ENCODE results near the gene CDC42EP5. TPM values are rescaled to one million over a fixed set of nuclear protein-coding genes. Genes with fewer than 3 reads are reported as not detected.
"Not testable (repeated sequence)": the region's sequence is repeated elsewhere in the genome, so short reads cannot be mapped to it uniquely, and the experiment has no call there.

CDC42EP5 gene
- 10 to 100 TPM; 26.9 to 79.1 (median 37.6) TPM for polyA plus RNA-seq (ENCODE audit: insufficient read length in 4 of 4)

- peak in 2 of 4 donors; percentile 73 to 75 for DNase-seq (ENCODE audit: low read depth in 4 of 4, low spot score in 2 of 4)
Measured at GRCh38 chr19:54473071-54473891, at the start of gene CDC42EP5. Gene CDC42EP5 (minus strand): TSS chr19:54473296. CDS start chr19:54465547, 7,749 bp downstream.

- DNase-seq (ENCODE audit: low read depth in 4 of 4, low spot score in 2 of 4), result no peak
Measured at GRCh38 chr19:54521860-54522513, 48.9 kb upstream of the CDC42EP5 start.

- no peak for DNase-seq (ENCODE audit: low read depth in 4 of 4, low spot score in 2 of 4)
Measured at GRCh38 chr19:54521022-54521859, 48.1 kb upstream of the CDC42EP5 start.

GRCh38 chr19:54518844-54519243 lies 45.7 kb upstream of the CDC42EP5 start:
- DNase-seq (ENCODE audit: low read depth in 4 of 4, low spot score in 2 of 4), result no peak

GRCh38 chr19:54517483-54517882 lies 44.4 kb upstream of the CDC42EP5 start:
- DNase-seq (ENCODE audit: low read depth in 4 of 4, low spot score in 2 of 4), result peak; percentile 42 to 74 (median 55)

- no peak for DNase-seq (ENCODE audit: low read depth in 4 of 4, low spot score in 2 of 4)
Measured at GRCh38 chr19:54515156-54515555, 42.1 kb upstream of the CDC42EP5 start.

GRCh38 chr19:54509200-54509940 lies 36.3 kb upstream of the CDC42EP5 start:
- DNase-seq (ENCODE audit: low read depth in 4 of 4, low spot score in 2 of 4), result not testable (repeated sequence)

GRCh38 chr19:54508487-54508886 lies 35.4 kb upstream of the CDC42EP5 start:
- DNase-seq (ENCODE audit: low read depth in 4 of 4, low spot score in 2 of 4), result not testable (repeated sequence)

- DNase-seq (ENCODE audit: low read depth in 4 of 4, low spot score in 2 of 4), result no peak
Measured at GRCh38 chr19:54507824-54508223, 34.7 kb upstream of the CDC42EP5 start.

GRCh38 chr19:54507038-54507717 lies 34.1 kb upstream of the CDC42EP5 start:
- not testable (repeated sequence) for DNase-seq (ENCODE audit: low read depth in 4 of 4, low spot score in 2 of 4)

- DNase-seq (ENCODE audit: low read depth in 4 of 4, low spot score in 2 of 4), result no peak
Measured at GRCh38 chr19:54506079-54506478, 33.0 kb upstream of the CDC42EP5 start.

- DNase-seq (ENCODE audit: low read depth in 4 of 4, low spot score in 2 of 4), result not testable (repeated sequence)
Measured at GRCh38 chr19:54505542-54505941, 32.4 kb upstream of the CDC42EP5 start.

- DNase-seq (ENCODE audit: low read depth in 4 of 4, low spot score in 2 of 4), result no peak
Measured at GRCh38 chr19:54502518-54503048, 29.5 kb upstream of the CDC42EP5 start, which contains the start of gene LAIR2. Gene LAIR2 (plus strand): TSS chr19:54502831. CDS start chr19:54502919, 88 bp downstream.

GRCh38 chr19:54498451-54498772 lies 25.3 kb upstream of the CDC42EP5 start:
- DNase-seq (ENCODE audit: low read depth in 4 of 4, low spot score in 2 of 4), result not testable (repeated sequence)

GRCh38 chr19:54497747-54498450 lies 24.8 kb upstream of the CDC42EP5 start:
- not testable (repeated sequence) for DNase-seq (ENCODE audit: low read depth in 4 of 4, low spot score in 2 of 4)

- DNase-seq (ENCODE audit: low read depth in 4 of 4, low spot score in 2 of 4), result not testable (repeated sequence)
Measured at GRCh38 chr19:54495284-54495683, 22.2 kb upstream of the CDC42EP5 start.

- DNase-seq (ENCODE audit: low read depth in 4 of 4, low spot score in 2 of 4), result no peak
Measured at GRCh38 chr19:54493967-54494585, 21.0 kb upstream of the CDC42EP5 start.

- not testable (repeated sequence) for DNase-seq (ENCODE audit: low read depth in 4 of 4, low spot score in 2 of 4)
Measured at GRCh38 chr19:54493056-54493455, 20.0 kb upstream of the CDC42EP5 start.
